Raji (cell line): Measurements from ENCODE around the gene ARFIP2.

ENCODE experiments used
- POLR2A ChIP-seq: IDR thresholded peaks from 2 replicates; pipeline ENCODE4 v1.6.1; 2011; ENCODE audit warnings: low read depth, low read length, control low read depth; ENCODE audit not compliant: insufficient read depth

Gene ARFIP2

GRCh38 chr11:6437423-6437822 lies 43.7 kb downstream of the ARFIP2 start:
- TF ChIP-seq POLR2A = no peak

- TF ChIP-seq POLR2A = no peak
Measured at GRCh38 chr11:6433998-6434660, 47.0 kb downstream of the ARFIP2 start.

- TF ChIP-seq POLR2A = no peak
Measured at GRCh38 chr11:6431861-6432260, 49.3 kb downstream of the ARFIP2 start.

- TF ChIP-seq POLR2A = no peak
Measured at GRCh38 chr11:6427516-6427915, 53.6 kb downstream of the ARFIP2 start.
